ENCODE results near the gene PAK3.

DNA sequence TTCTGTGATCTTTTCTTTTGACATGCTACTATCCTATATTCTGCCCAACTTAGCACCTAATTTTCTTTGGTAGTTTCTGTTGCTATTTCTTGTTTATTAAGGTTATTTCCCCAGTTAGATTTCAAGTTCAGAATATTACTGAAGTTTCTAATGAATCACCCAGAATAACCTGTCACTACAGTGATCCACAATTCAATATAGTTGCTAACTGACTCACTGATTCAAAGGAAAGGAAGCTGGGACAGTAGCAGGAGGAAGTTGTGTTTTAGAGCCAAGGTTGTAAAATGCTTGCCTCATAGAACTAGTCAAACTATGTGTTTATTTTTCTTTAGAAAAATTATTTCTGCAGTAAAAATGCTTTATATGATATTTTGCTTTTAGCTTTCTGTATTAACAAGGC, 37.4 kb downstream of the PAK3 start:
- TF ChIP-seq, protein P1, sequence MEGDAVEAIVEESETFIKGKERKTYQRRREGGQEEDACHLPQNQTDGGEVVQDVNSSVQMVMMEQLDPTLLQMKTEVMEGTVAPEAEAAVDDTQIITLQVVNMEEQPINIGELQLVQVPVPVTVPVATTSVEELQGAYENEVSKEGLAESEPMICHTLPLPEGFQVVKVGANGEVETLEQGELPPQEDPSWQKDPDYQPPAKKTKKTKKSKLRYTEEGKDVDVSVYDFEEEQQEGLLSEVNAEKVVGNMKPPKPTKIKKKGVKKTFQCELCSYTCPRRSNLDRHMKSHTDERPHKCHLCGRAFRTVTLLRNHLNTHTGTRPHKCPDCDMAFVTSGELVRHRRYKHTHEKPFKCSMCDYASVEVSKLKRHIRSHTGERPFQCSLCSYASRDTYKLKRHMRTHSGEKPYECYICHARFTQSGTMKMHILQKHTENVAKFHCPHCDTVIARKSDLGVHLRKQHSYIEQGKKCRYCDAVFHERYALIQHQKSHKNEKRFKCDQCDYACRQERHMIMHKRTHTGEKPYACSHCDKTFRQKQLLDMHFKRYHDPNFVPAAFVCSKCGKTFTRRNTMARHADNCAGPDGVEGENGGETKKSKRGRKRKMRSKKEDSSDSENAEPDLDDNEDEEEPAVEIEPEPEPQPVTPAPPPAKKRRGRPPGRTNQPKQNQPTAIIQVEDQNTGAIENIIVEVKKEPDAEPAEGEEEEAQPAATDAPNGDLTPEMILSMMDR (IDR thresholded peaks at IDR 0.05; ENCODE audit: poor library complexity): no peak
- TF ChIP-seq EZH2 (IDR thresholded peaks at IDR 0.05; ENCODE audit: borderline replicate concordance): no peak
